KOPT-K1 (cell line): Measurements from ENCODE around the gene TTC21A.

Experiments used
- H3K27ac ChIP-seq: fragments of 200-600 bp; sonication (generic); 2 replicates; pipeline ENCODE4 v1.5.1; 2016; ENCODE audit warnings: antibody characterized with exemption, mild to moderate bottlenecking, low read depth, low read length; ENCODE audit not compliant: poor library complexity, severe bottlenecking
- H3K36me3 ChIP-seq: fragments of 200-600 bp; sonication (generic); 2 replicates; pipeline ENCODE4 v1.5.1; 2017; ENCODE audit warnings: antibody characterized with exemption, mild to moderate bottlenecking, low read length, moderate library complexity; ENCODE audit not compliant: insufficient read depth
- H3K9me3 ChIP-seq: fragments of 200-600 bp; sonication (generic); 2 replicates; pipeline ENCODE4 v1.5.1; 2017; ENCODE audit warnings: antibody characterized with exemption, low read length, mild to moderate bottlenecking; ENCODE audit not compliant: insufficient read depth, poor library complexity, severe bottlenecking

TTC21A gene

GRCh38 chr3:39133822-39134221 is 26.3 kb downstream of the TTC21A start:
- Histone ChIP-seq H3K27ac (no peak overlapping the region), H3K36me3 (no peaks in the 10 kb centered on the region)

DNA sequence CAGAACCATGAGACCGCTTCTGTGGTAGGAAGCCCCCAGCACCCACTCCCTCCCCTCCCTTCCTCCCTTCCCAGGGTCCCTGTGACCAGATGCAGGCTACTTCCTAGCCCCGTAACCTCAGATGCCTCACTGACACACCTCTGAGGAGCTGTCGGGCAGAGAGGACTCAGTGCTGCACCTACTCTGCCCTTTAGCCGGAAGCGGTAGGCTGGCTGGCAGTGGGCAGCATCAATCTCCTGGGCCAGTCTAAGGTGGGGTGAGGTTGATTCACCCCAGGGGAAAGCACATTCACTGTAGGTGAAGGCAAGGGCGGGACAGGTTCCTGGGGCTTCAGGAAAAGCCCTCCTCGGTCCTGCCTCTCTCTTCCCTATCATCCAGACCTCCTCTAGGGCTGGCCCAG is 26.8 kb downstream of the TTC21A start:
- Histone ChIP-seq H3K9me3 (no peaks in the 10 kb centered on the region), H3K27ac (no peak overlapping the region), H3K36me3 (no peaks in the 10 kb centered on the region)

More at GRCh38 chr3:39133822-39134221, 26.3 kb downstream of the TTC21A start:
- no peaks in the 10 kb centered on the region for H3K9me3 ChIP-seq

DNA sequence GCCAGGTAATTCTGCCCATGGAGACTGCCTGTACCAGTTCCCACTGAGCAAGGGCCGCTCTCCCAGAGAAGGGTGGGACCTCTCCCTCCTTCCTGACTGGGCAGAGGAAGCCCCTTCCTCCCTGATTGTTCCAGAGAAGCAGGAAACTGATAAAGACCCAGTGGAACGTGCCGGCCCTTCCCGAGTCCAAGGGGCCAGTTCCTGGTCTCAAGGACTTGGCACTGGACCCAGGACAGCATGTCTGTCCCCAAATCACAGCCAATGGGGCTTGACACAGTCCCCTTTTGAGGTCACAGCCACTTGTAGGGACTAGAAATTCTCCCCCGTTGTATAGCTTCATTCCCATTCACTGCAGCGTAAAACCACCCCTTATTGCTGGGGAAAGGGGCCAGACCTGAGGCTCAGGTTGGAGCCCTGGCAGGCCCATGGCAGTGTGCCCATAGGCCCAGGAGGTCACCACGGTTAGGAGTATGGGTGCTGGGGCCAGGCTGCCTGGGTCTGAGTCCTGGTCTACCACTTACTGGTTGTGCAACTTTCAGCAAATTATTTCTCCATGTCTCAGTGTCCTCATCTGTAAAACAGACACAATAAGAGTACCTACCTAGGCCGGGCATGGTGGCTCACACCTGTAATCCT is 27.8 kb downstream of the TTC21A start:
- no peak overlapping the region for H3K27ac ChIP-seq
- no peaks in the 10 kb centered on the region for H3K36me3 ChIP-seq
- no peaks in the 10 kb centered on the region for H3K9me3 ChIP-seq

- Histone ChIP-seq H3K9me3 (no peaks in the 10 kb centered on the region), H3K36me3 (no peaks in the 10 kb centered on the region), H3K27ac (no peak overlapping the region)
Observed at GRCh38 chr3:39136533-39137434, 29.3 kb downstream of the TTC21A start.

DNA sequence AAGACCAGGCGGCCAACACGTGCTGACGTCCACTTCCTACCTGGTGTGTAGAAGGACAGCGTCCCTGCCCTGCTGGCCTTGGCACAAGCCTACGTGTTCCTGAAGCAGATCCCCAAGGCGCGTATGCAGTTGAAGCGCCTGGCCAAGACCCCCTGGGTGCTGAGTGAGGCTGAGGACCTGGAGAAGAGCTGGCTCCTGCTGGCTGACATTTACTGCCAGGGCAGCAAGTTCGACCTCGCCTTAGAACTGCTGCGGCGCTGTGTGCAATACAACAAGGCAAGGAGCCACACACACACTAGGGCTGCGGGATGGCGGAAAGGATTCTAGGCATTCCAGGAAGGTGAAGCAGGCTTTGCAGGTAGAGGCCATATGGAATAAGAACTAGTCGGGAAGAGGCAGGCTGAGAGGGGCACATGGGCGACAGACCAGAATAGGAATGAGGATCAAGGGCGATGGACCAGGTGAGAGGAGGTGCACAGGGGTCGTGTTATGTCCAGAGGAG is 30.0 kb downstream of the TTC21A start:
- no peak overlapping the region for H3K27ac ChIP-seq

DNA sequence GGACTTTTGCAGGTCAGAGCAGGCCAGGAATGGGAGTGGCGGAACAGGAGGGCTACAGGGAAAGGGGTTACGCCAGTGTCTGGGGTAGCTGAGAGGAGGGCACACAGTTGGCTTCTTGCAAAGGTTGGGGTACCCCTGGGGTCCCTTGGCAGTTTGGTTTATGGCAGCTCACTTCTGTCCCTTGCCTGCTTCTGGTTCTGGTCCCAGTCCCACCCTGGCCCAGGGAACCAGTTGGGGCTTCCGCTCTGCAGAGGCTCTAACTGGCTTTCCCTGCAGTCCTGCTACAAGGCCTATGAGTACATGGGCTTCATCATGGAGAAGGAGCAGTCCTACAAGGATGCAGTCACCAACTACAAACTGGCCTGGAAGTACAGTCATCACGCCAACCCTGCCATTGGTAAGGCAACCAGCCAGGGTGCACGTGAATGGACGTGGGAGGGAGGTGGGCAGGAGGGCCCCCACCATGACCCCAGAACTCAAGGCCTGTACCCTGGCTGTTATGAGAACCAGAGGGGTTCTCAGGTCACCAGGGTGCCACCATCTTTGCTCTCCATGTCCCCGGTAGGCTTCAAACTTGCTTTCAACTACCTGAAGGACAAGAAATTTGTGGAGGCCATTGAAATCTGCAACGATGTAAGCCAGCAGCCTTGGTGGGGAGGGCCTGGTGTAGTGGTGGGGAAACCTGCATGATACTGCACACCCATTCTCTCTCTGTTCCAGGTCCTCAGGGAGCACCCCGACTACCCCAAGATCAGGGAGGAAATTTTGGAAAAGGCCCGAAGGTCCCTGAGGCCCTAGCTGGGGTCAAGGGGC is 30.7 kb downstream of the TTC21A start:
- no peak overlapping the region for H3K27ac ChIP-seq
- H3K36me3 ChIP-seq = peaks cover 10% of the 10 kb centered on the region
- H3K9me3 ChIP-seq = no peaks in the 10 kb centered on the region

More for the DNA sequence above, 30.0 kb downstream of the TTC21A start:
- Histone ChIP-seq H3K36me3 (peaks cover 3% of the 10 kb centered on the region; the same call in 1 of the 2 replicates), H3K9me3 (no peaks in the 10 kb centered on the region)

GRCh38 chr3:39138804-39139415 is 31.4 kb downstream of the TTC21A start:
- peaks cover 17% of the 10 kb centered on the region for H3K36me3 ChIP-seq
- H3K27ac ChIP-seq = no peak overlapping the region
- no peaks in the 10 kb centered on the region for H3K9me3 ChIP-seq

- Histone ChIP-seq H3K36me3 (peaks cover 22% of the 10 kb centered on the region), H3K9me3 (no peaks in the 10 kb centered on the region), H3K27ac (no peak overlapping the region)
Observed at GRCh38 chr3:39139442-39139841, 32.0 kb downstream of the TTC21A start.

DNA sequence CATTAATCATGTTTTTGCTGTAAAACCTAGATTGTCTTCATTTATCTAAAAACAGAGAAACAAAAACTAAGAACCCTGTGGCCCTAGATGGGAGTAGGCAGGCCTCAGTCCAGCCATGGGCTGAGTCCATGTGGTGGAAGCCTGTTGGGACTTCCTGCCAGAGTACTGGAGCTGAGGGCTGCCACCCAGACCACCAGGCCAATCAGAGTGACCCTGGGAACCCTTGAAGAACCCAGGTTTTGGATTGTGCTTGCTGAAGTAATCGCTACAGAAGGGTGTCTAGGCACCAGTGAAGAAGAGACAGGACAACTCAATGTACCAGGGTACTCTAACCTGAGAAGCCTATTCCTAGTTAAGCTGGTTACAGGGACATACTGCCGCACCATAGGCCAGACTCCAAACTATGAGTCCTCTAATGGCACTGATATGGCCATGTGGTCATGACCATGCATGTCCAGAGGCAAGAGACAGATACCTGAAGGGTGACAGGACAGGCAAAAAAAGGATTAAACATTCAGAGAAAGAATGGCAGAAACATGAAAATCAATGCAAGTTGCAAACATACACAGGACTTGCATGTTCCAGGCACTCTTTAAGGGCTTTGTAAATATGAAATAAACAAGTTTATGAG is 33.0 kb downstream of the TTC21A start:
- peaks cover 29% of the 10 kb centered on the region for H3K36me3 ChIP-seq
- H3K27ac ChIP-seq = no peak overlapping the region
- H3K9me3 ChIP-seq = no peaks in the 10 kb centered on the region

GRCh38 chr3:39141171-39141995 is 33.9 kb downstream of the TTC21A start:
- Histone ChIP-seq H3K36me3 (peaks cover 35% of the 10 kb centered on the region), H3K9me3 (no peaks in the 10 kb centered on the region), H3K27ac (no peak overlapping the region)

GRCh38 chr3:39142067-39142466 is 34.6 kb downstream of the TTC21A start:
- Histone ChIP-seq H3K27ac (no peak overlapping the region), H3K9me3 (no peaks in the 10 kb centered on the region), H3K36me3 (peaks cover 35% of the 10 kb centered on the region)

- Histone ChIP-seq H3K27ac (no peak overlapping the region), H3K36me3 (peaks cover 35% of the 10 kb centered on the region)
Observed at GRCh38 chr3:39143051-39143885, 35.8 kb downstream of the TTC21A start.

More at GRCh38 chr3:39143051-39143885, 35.8 kb downstream of the TTC21A start:
- H3K9me3 ChIP-seq = no peaks in the 10 kb centered on the region
